GM18858 (cell line): ENCODE data around the gene FTHL17.

Experiments
- ATAC-seq: cut with Tn5 transposase; IDR thresholded peaks from one replicate; pipeline ENCODE4 v1.9.1; 2021; ENCODE audit not compliant: unreplicated experiment

Gene FTHL17

DNA sequence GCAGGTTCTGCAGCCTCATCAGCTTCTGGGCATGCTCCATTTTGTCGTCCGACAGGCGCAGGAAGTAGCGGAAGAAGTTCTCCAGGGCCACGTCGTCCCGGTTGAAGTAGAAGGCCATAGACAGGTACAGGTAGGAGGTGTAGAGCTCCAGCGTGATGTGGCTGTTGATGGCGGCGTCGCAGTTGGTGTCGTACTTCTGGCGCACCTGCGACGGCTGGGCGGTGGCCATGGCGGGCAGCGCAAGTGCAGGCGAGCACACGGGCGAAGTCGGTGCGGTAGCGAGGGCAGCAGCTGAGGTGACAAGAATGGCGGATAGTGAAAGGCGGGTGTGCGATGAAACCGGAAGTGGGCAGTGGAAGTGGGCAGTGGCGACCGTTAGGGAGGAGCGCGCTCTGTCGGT lies at the start of gene FTHL17:
Gene FTHL17 (minus strand): TSS at position 317 of the 400 bp plus-strand sequence. CDS start 88 bp downstream, at position 229.
- no peak for ATAC-seq

DNA sequence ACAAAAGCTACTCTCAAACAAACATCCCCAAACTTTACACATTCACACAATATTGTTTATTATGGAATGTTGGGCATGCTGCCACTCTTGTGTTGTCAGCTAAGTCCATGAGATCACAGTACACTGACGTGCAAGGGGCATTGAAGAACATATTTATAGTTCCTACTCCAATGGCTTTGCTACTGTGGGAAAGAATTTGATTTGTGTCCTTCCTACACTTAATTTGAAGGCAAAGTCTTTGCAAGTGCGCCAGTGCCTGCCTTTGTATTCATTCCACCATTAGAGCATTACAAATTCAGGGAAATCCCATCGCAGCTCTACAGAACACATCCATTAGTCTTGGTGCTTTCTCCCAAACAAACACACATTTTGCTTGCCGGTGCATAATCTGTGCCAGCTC lies 45.4 kb upstream of the FTHL17 start:
- ATAC-seq, result no peak

DNA sequence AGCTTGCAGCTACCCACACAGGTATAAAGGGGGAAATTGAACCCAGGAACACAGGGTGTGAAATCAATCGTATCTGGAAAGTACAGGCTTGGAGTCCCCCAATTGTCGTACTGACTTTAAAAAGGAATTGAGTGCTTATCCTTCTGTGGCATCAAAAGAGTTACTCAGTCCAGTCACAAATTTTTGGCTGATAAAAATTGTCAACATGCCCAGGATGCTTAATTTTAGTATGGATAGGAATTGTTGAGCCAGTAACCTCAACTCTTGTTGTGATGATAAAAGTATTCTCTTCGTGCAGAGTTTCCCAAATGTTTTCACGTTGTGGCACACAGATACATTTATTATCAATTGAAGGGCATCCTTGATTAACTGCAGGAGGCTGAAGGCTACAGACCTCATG lies 43.6 kb upstream of the FTHL17 start:
- ATAC-seq, result no peak

DNA sequence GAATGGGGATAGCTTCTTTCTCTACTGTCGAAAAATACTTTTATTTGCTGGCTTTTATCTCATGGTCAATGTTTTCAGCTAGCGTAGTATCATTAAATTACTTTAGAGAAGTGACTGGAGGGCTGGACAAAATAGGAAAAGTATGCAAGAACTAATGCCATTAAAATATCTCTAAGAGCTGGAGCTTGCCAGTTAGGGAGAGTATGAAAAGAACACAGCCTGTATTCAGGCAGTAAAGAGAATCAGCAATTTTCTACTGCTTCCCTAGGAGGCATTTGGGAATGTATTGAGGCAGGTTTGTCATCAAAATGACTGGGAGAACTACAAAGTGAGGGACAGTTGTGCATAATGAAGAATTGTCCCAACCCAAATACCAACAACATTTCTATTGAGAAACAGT lies 43.0 kb upstream of the FTHL17 start:
- no peak for ATAC-seq

DNA sequence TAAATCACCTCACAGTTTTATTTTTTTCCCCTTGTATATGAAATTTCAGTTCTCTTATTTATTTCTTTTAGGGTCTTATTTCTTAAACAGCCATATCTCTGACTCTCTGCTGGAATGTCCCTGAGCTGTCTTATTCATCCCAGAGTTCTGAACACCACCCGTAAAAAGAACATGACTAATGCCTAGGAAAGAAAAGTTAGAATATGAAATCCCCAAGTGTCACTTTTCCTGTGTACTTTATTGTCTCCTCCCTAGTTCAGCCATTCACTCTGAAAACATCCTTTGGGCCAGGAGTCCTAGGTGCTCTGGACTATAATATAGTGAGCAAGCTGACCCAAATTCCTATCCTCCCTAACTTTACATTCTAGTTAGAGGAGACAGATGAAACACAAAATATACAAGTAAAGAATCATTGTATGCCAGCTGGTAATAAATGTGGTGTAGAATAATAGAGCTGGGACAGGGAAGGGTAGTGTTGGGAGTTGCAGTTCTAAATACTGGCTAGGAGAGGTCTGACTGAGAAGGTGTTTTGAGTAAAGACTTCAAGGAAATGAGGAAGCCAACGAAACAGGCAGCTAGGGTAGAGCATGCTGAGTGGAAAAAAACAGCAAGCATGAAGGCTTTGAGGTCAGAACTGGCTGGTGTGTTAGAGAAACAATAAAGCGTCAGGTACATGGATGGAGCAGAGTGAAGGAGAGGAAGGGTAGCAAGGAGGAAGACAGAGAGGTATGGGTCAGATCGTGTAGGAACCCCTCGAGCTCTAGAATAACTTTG lies 40.6 kb upstream of the FTHL17 start:
- no peak for ATAC-seq

DNA sequence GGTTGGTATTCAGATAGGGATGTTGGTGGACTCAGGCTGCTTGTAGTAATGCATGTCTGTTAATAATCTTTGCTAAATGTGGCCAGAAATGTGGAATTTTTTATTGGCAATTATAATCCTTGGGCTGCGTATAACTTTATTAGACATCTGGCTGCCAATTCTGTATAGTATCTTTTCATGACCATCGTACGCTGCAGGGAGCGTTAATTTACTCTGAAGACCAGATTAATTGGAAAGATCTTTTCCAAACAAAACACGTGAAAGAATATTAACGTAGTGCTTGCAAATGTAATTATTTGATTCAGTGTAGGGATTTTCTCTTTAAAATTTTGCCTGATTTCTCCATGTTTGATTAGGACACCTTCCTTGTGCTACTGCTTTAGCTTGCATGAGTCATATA lies 38.8 kb upstream of the FTHL17 start:
- ATAC-seq, result no peak

DNA sequence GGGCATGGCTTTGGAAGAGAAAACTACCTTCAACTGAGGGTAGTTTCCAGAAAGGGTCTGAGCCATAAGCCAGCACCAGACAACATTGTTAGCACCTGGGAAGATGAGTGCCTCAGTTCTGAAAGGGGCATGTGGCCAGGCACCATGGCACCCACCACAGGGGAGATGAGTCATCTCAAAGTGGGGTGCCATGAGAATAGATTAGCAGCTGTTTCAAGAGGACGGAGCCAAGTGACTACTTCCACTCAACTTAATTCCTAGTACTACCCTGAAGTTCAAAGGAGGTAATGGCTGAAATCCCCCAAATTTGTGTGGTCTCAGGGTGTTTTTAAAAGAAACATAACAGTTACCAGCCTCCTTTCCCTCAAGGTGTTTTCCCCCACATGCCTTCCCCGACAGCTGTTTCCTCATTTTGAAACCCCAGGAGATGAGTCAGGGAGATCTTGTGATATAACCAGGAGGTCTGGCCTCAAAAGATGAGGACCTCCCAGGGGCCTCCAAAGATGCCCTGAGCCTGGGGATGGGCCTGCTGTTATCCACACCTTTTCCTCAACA lies 27.8 kb upstream of the FTHL17 start:
- ATAC-seq, result peak; percentile 88

DNA sequence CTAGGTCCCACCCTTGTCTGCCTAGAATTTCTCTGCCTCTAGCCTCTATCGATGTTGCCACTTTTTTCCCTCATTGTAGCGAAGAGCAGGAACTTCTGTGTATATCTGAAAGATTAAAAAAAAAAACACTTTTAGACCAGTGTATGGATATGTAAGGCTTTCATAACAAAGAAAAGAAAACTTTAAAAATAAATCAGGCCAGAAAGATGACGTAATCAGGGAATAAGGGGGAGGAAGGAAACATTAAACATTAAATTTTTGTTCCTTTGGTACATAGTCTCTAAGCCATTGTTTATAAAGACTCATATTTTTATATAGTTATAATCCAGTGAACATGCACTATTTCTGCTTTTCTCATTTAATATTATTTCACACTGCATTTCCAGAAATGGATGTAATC lies 26.2 kb upstream of the FTHL17 start:
- ATAC-seq, result no peak

DNA sequence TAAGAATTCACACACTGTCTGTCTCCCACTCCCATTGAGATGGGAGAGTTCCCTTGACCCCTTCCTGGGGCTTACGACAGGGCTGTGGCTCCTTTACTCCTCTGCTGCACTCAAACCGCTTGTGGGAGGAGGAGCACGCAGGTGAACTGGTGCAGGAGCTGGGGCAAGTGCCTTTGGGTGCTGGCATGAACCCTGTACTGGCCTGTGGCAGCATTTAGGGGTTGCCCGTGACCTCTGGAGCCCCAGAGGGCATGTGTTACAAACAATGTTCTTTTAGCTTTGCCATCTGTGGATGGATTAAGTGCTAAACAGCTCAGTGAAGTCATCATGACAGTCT lies 21.8 kb upstream of the FTHL17 start:
- no peak for ATAC-seq

DNA sequence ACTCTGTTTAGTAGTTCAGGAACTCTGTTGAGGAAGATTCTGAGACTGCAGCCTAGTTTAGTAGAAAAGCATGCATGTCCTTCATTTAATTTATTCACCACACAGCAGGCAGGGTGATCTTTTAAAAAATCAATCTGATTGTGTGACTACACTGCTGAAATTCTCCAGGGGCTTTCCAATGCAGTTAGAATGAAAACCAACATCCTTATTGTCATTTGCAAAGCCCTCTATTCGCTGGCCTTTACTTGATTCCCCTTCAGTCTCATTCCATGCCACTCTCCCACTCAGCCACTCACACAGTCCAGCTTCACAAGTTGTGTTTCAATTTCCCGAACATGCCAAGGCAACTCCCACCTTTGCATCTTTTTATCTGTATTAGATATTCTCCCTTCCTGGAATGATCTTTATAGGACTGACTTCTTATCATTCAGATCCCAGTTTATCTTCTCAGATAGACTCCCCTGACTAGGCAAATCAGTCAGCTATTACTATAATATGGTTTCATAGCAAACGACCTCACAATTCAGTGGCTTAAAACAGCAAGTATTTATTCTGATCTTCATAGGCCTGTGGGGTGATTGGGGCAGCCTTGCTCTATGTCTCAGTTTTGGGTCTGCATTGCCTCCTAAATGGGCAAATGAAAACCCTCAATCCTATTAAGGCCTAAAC lies 21.3 kb upstream of the FTHL17 start:
- ATAC-seq, result no peak

DNA sequence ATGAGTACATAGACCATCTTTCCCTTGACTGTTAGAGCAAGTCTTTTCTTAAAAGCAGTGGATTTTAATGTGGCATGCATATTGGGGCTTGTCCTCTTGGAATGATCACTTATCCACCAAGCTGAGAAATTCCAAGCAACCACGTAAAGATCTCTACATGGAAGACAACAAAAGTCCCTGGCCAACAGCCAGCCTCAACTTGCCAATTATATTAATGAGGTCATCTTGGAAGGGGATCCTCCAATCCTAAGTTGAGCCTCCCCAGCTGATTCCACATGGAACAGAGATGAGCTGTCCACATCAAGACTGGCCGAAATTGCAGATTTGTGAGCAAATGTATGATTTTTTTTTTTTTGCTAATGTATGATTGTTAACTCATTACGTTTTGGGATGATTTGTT lies 20.6 kb upstream of the FTHL17 start:
- ATAC-seq, result no peak

DNA sequence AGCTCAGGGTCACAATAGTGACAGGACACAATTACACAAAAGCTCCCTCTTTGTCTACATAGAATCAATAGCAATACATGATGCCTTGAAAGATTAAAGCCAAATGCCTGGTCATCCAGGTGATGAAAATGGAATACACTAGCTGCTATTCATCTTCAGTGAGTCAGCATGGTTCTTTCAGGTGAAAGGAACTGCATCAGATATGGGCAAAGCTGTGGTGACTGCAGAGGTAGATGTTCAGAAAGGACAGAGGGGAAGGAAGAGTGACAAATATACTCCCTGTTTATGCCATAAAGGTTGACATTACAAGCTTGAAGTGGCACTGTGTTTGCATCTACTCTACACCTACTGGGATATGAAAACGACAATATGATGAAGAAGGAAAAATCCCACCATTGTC lies 20.0 kb upstream of the FTHL17 start:
- no peak for ATAC-seq

DNA sequence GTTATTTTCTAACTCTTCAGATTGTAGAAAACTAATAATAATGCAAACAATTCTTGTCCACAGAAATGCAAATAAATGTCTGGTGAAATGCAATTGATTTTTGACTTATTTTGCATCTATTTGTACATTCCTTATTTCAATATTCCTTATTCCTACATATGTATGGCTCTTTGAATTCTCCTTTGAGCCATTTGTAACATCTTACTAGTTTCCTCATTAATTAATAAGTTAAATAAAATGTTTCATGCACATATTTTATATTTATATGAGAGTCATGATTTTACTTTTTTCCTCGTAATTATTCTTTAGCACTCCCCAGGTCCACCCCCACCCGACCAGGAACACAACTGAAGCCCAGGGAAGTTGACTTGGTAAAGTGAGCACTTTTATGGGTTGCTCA lies 2.7 kb upstream of the FTHL17 start:
- no peak for ATAC-seq

DNA sequence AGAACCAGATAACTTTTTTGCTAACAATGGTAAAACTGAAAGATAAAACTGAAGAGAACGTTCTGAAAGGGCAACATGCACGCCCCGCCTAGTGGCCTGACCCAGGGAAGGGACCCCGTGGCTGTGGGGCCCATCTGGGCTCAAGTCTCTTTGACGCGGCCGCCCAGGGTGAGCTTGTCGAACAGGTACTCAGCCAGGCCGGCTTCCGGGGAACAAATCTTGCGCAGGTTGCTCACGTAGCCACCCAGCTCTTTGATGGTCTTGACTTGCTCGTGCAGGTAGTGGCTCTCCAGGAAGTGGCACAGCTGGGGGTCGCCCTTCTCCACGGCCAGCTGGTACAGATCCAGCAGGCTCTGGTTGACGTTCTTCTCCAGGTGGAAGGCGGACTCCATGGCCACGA lies 579 bp downstream of the FTHL17 start:
- ATAC-seq, result no peak

DNA sequence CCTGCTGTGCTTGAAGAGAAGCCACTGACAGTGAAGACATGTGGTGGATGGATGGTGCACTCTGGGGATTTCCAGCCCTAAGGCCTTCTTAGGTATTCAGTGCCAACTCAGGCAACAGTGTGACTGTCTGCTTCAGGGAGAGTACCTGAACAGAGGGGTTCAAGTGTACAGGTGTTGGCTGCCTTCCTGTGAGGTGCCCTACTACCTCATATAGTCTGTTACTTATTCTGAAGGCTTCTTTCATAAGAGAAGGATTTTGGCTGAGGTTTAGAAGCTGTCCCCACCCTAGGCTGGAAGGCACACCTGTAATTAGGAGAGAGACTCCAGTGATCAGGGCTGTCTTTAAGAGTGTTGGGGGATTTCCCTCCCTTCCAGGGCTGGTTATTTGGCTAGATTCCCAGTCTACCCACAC lies 1.8 kb downstream of the FTHL17 start:
- ATAC-seq, result peak; percentile 70

DNA sequence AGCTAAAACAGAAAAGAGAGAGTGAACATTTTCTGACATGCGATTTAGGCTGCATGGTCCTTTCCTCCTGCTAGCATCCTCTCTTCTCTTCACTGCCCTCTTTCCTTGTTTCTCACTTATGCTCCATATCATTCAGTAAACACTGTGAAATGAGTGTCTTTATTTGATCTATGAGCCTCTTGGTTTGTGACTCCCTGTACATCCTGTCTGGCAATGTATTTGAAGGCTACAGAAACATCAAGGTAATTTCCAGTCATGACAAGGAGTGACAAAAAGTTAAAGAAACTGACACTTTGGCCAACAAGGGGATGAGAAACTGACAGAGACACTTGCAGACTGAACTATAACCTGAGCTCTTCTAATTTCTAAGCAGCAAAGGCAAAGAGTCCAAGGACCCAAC lies 8.7 kb downstream of the FTHL17 start:
- ATAC-seq, result no peak

DNA sequence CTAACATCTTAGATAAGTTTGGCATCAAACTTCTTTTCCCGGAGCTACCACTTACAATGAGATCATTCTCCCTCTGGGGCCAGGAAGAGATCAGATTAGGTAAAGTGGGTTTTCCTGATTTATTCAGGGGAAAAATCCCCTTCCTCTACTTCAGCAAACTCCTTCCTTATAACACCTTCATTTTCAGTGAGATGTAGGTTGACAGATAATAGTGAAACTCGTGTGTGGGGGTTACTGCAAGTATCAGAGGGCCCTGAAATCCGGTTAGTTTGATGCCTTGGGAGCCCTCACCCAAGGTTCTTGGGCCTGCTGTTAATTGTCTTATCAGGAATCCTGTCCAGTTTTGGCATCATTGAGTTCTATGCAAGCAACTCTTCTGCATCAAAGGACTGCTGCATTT lies 10.8 kb downstream of the FTHL17 start:
- ATAC-seq, result peak; percentile 77

DNA sequence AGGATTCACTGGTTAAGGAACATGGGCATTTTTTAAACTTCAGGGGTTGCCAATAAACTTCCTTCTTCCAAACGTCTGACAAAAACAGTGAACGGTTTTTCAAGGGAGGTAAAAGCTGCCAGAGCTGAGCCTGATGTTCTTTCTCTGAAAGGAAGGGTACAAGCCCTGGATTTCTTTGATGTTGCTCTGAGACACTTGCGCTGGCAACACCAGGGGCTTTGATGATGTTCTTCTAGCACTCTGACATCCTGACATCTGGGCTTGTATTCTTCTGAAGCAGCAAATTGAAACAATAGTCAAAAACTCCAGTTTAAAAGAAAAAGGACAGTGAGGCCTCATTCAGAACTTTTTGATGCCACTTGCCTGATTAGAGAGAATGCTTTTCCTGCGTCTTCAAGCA lies 11.8 kb downstream of the FTHL17 start:
- ATAC-seq, result no peak

DNA sequence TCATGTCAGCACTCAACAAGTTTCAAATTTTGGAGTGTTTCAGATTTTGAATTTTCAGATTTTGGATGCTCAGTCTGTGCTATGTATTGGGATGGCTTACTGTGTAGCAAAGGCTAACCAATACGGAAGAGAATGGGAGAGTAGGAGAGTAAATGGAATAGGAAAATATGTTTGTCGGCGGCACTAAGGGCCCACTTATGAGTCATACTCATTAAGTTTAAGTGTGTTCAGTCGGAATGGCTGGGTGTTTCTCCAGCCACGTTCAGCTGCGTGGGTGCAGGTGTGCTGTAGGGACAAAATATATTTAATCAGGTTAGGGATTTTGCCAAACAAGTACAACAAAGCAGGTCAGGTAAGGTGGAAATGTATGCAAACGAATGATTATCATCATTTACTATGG lies 13.6 kb downstream of the FTHL17 start:
- no peak for ATAC-seq

DNA sequence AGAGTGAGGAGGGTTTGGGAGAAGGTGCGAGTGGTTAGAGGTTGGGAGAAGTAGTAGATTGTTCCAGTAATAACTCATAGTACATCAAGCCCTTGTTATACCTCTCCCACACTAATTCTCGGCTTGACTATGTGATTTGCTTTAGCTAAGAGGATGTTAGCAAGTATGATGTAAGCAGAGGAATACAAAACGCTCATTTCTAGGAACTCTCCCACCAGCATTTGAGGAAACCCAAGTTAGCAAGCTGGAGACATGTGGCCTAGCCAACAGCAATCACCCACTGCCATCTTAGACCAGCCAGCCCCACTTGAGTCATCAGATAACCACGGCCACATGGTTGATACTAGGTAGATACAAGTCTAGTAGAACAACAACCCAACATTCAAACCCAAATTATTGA lies 14.2 kb downstream of the FTHL17 start:
- no peak for ATAC-seq

DNA sequence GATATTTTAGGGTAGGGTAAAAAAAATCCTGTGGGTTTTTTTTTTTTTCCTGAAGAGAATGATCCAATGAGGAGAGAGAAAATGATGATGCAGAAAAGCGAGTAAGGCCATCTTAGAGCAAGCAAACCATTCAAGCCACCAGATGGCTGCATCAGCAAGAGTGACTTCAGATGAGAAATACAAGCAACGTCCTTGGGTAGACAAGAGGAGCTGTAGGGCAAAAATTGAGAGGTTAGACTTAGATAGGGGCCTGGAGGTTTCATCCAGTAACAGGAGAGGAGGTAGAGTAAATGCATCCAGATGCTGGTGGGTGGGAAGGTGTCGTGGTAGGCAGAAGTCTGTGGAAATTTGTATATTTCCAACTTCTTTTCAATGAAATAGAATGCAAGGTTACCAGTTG lies 14.6 kb downstream of the FTHL17 start:
- no peak for ATAC-seq

DNA sequence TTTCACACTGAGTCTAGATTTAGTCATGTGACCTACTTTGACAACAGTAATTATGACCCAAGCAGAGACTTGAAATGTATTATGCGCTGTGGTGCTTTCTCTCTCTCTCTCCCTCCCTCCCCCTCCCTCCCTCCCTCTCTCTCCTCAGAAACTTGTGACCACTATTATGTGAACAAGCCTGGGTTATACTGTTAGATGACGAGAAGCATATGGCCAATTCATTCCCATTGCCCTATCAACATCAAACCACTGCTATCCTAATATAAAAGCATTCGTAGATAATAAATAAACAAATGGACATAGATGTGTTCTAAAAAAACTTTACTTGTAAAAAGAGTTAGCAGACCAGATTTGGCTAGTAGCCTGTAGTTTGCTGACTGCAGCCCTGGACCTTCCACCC lies 18.2 kb downstream of the FTHL17 start:
- ATAC-seq, result no peak

DNA sequence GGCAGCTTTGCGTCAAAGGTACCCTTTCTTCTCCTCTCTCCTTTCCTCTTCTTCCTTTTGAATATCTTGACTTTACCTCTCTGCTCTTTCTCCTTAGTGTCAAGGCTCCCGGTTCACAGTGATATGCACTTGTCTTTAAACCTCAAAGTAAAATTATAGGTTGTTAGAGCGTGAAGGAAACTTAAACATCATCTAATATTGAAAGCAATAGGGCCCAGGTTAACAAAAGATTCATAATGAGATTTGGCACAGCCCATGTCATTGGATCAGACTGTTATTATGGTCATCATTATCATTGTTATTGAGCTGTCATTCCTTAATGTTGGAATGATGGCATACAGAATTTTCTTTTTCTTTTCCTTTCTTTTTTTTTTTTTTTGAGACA lies 32.5 kb downstream of the FTHL17 start:
- ATAC-seq, result peak; percentile 6
